Effector memory CD8-positive, alpha-beta T cell (primary cell): Measurements from ENCODE around the gene ACTN4.

Experiments
- ATAC-seq: fragments of 150-1000 bp; cut with Tn5 transposase; replicated peaks from 2 replicates; pipeline ENCODE4 v1.10.0; 2021; ENCODE audit warnings: mild to moderate bottlenecking, moderate library complexity
- DNase-seq, 3 experiments: peaks; one replicate each; pipeline ENCODE4 v3.0.0; 2021
- H3K27ac Mint-ChIP-seq, 2 donors: one replicate each; pipeline ENCODE4 v1.8.0; 2022; ENCODE audit warnings: mild to moderate bottlenecking in 2 of 2, mixed read lengths in 2 of 2, moderate library complexity in 2 of 2
- H3K27me3 Mint-ChIP-seq, 2 donors: one replicate each; pipeline ENCODE4 v1.8.0; 2022; ENCODE audit warnings: mixed read lengths in 2 of 2
- H3K36me3 Mint-ChIP-seq: one replicate; pipeline ENCODE4 v1.8.0; 2022; ENCODE audit warnings: mild to moderate bottlenecking, moderate library complexity, mixed read lengths; ENCODE audit not compliant: insufficient read depth
- H3K4me1 Mint-ChIP-seq, 2 donors: one replicate each; pipeline ENCODE4 v1.8.0; 2022; ENCODE audit warnings: low read depth in 2 of 2, mixed read lengths in 2 of 2
- H3K4me3 Mint-ChIP-seq, 2 donors: one replicate each; pipeline ENCODE4 v1.8.0; 2022; ENCODE audit warnings: mild to moderate bottlenecking in 2 of 2, mixed read lengths in 2 of 2, moderate library complexity in 2 of 2
- H3K9me3 Mint-ChIP-seq, 2 donors: one replicate each; pipeline ENCODE4 v1.8.0; 2022; ENCODE audit warnings: mixed read lengths in 2 of 2

ACTN4 gene

DNA sequence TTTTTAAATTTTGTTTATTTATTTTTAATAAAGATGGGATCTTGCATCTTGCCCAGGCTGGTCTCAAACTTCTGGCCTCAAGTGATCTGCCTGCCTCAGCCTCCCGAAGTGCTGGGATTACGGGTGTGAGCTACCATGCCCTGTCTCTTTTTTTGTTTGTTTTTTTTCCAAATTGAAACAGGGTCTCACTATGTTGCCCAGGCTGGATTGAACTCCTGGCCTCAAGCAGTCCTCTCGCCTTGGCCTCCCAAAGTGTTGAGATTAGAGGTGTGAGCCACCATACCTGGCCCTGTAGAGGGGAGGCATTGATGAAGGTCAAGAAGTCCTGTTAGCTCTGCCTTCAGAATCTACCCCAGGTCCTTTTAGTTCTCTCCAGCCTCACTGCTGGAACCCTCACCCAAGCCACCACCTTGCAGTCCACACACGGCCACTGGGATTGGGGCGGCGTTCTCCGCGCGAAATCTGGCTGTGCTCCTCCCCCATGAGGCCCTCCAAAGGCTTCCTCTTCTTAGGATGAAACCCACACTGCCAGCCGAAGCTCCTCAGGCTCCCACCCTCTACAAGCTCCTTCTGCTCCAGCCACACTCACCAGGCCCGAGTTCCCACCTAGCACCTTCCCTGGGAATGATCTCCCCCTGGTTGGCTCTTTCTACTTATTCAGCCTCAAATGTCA is 34.9 kb downstream of the ACTN4 start:
- ATAC-seq (no peak), DNase-seq (no peak)
- Mint-ChIP-seq H3K27ac (peak overlapping the region; percentile 93 to 98), H3K27me3 (no peaks in the 10 kb centered on the region), H3K9me3 (no peaks in the 10 kb centered on the region), H3K36me3 (peaks cover 66% of the 10 kb centered on the region), H3K4me3 (peak overlapping the region; percentile 65 to 83), H3K4me1 (peaks cover 85 to 88% of the 10 kb centered on the region in 2 donors)

DNA sequence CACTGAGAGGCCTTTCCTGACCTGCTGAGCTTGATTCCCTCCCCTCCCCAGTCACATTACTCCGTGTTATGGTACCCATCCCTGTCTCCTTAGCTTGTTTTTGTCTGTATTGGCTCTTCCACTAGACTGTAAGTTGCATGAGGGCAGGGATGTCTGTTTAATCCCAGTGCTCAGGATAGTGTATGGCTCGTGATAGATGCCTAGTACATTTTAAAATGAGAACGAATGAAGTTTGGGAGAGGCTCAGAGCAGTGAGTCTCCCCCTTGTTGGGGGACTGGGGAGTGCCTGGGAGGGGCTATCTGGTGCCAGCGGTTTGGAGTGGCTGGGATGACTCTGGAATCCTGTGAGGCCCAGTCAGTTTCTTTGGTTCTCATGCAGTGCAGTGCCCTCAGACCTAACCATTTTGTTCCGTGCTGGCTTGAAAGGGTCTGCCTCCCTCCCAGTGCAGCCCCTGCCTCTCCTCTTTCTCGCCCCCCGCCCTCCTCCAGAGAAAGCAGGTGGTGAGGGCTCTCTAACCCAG is 35.5 kb downstream of the ACTN4 start:
- peak overlapping the region; percentile 65 to 83 for H3K4me3 Mint-ChIP-seq
- H3K4me1 Mint-ChIP-seq: peaks cover 84 to 85% of the 10 kb centered on the region in 2 donors
- ATAC-seq: no peak

DNA sequence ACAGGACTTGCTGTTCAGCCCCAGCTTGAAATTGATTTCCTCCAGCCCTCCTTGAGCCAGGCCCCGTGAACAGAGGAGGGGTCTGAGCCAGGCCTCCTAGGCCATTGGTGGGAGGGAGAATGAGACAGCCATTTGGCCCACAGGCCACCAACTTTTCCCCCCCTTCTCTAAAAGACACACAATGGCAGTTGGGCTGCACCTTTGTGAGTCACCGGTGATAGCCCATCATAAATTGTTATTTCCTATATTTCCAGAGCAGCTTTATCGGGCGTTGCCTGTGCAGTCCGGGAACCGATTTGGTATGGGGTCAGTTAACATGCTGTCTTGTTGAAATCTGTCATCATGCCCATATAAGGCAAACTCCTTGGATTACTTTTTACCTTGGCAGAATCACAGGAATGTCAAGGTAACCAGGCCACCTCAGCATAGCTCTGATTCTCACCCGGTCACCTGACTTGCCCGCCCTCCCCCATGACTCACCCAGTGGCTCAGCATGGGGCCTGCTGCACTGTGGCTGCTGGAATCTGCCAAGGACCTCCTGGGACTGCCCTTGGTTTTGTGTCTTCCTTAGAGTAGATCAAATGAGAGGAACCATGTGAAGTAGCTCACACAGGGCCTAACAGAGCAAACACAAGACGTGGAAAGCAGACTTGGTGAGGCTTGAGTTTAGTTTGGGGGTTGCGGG is 36.1 kb downstream of the ACTN4 start:
- peaks cover 79% of the 10 kb centered on the region in 2 donors for H3K4me1 Mint-ChIP-seq
- peak overlapping the region; percentile 93 to 98 for H3K27ac Mint-ChIP-seq
- H3K9me3 Mint-ChIP-seq: no peaks in the 10 kb centered on the region
- H3K36me3 Mint-ChIP-seq: peaks cover 58% of the 10 kb centered on the region
- ATAC-seq (peak; percentile 52), DNase-seq (peak; percentile 39 to 61 (median 58))
- no peaks in the 10 kb centered on the region for H3K27me3 Mint-ChIP-seq
- H3K4me3 Mint-ChIP-seq: peak overlapping the region; percentile 65 to 83

More for the DNA sequence above, 35.5 kb downstream of the ACTN4 start:
- no peaks in the 10 kb centered on the region for H3K27me3 Mint-ChIP-seq
- H3K36me3 Mint-ChIP-seq: peaks cover 60% of the 10 kb centered on the region
- no peaks in the 10 kb centered on the region for H3K9me3 Mint-ChIP-seq
- H3K27ac Mint-ChIP-seq: peak overlapping the region; percentile 93 to 98
- DNase-seq: no peak

DNA sequence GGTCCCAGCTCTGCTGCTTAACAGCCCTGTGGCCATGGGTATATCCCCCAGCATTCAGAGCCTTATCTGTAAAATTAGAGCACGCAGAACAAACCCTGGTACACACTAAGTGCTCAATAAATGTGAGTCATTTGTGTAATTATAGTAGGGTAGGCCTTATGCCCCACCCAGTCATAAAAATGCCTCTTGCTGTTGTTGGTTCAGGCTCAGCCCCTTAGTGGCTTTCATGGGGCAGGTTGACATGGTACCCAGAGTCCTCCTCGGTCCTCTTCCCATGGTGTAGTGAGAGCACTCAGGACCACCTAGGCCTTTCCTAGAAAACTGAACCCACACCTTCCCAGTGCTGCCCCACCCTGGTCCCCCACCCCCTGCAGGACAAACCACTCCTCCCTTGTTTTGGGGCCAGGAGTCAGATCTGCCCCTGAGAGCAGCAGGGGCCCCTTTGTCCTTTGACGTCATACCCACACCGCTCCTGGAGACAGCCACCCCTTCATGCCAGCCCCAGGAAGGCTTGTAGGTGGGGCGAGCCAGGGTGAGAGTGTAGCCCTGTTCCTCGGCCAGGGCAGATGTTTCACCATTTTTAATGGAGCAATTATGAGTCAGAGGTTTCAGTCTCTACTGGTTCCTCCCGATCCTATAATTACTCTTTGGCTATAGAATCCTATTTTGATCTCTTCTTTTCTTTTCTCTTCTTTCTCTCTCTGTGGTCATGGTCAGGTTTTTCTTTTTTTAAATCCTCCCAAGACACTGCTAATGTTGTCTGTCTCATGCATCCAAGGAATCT is 36.8 kb downstream of the ACTN4 start:
- ATAC-seq (peak; percentile 35), DNase-seq (peak; percentile 42 to 48 (median 43))
- Mint-ChIP-seq H3K9me3 (no peaks in the 10 kb centered on the region), H3K4me1 (peaks cover 74 to 75% of the 10 kb centered on the region in 2 donors), H3K4me3 (peak overlapping the region; percentile 65 to 83), H3K36me3 (peaks cover 54% of the 10 kb centered on the region), H3K27ac (peak overlapping the region; percentile 93 to 98), H3K27me3 (no peaks in the 10 kb centered on the region)

DNA sequence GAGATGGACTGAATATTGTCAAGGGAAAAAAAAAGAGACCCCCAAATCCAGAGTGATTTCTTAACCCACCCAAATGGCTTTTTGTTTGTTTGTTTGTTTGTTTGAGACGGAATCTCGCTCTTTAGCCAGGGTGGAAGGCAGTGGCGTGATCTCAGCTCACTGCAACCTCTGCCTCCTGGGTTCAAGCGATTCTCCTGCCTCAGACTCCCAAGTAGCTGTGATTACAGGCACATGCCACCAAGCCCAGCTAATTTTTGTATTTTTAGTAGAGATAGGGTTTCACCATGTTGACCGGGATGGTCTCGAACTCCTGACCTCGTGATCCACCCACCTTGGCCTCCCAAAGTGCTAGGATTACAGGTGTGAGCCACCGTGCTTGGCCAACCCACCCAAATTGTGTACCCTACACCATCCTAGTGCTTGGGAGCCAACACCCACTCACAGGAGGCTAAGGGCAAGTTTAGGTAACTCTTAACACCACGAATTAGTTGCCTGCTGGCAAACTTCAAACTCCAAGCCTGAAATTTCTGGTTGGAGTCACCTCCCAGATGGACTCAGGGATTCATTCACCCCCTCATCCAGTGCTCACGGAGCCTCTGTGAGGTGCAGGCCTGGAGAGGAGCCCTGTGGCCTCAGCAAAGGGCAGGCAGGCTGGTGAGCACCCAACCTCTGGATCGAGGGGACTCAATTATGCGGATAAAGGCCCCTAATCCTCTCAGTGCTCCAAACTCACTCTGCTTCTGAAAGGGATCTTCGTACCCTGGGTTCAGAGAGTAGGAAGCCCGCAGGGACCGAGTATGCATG is 37.6 kb downstream of the ACTN4 start:
- DNase-seq (no peak), ATAC-seq (no peak)
- peaks cover 51% of the 10 kb centered on the region for H3K36me3 Mint-ChIP-seq
- H3K4me3 Mint-ChIP-seq: peak overlapping the region; percentile 65 to 83
- no peaks in the 10 kb centered on the region for H3K9me3 Mint-ChIP-seq
- no peaks in the 10 kb centered on the region for H3K27me3 Mint-ChIP-seq
- H3K27ac Mint-ChIP-seq: peak overlapping the region; percentile 93 to 98
- H3K4me1 Mint-ChIP-seq: peaks cover 70 to 73% of the 10 kb centered on the region in 2 donors

DNA sequence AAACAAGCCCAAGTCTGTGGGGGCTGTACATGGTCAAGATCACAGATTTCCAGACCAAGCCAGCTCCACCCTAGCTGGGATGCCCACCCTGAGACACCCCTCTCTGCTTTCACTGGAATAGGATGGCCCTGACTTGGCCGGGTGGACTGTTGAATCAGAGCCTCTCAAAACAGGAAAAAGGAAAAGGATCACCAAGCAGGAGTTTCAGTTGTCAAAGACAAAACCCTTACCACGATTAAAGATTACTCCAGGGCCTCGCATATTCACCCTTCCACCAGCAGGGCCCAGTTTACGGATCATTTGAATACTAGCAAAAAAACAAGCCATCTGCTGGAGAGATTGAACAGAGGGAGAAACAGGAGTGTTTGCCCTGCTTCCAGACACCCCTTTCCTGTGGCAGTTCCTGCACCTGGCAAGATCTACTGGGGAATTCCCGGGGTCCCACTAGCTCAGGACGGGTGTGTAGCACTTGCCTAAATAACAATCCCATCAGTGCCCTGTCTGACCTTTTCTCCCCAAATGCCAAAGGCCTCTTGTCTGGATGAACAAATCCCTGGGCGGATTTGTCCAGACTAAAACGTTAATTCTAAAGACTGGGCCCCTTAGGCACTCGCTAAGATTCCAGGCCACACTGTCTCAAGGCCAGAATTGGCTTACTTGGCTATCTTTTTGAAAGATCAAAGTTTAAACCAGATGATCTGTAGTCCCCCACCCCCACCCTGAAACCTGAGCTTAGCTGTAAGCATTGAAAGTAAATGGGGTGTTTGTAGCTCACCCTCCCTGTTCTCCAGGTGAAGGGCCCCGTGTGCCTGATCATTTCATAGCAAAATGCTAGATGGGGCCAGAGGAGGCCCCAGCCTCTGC is 38.4 kb downstream of the ACTN4 start:
- peak overlapping the region; percentile 65 to 78 for H3K4me3 Mint-ChIP-seq
- peak overlapping the region; percentile 93 to 98 for H3K27ac Mint-ChIP-seq
- H3K36me3 Mint-ChIP-seq: peaks cover 43% of the 10 kb centered on the region
- ATAC-seq: no peak
- peaks cover 61 to 75% of the 10 kb centered on the region in 2 donors for H3K4me1 Mint-ChIP-seq
- H3K27me3 Mint-ChIP-seq: no peaks in the 10 kb centered on the region
- DNase-seq: no peak
- H3K9me3 Mint-ChIP-seq: no peaks in the 10 kb centered on the region

DNA sequence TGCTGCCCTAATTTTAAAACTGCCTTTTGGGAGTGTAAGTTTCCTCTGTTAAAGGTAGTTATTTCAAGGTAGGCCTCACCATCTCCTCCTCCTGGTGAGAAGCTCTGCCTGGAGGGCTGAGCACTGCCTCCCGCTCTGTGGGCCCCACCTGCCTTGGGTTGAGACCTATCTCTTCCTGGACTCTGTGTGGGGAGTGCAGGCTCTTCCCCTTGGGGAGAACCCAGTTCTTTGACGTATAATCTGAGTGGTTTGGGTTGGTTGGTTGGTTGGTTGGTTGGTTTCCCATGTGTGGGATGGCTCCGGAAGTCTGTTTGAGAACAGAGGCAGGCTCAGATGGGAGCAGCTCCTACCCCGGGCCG is 39.1 kb downstream of the ACTN4 start:
- Mint-ChIP-seq H3K27me3 (no peaks in the 10 kb centered on the region), H3K4me1 (peaks cover 57 to 72% of the 10 kb centered on the region in 2 donors), H3K27ac (peak overlapping the region; percentile 93 to 98), H3K9me3 (no peaks in the 10 kb centered on the region), H3K4me3 (peak overlapping the region; percentile 65 to 78), H3K36me3 (peaks cover 44% of the 10 kb centered on the region)
- ATAC-seq: peak; percentile 74
- peak in 2 of 3 experiments; percentile 48 to 51 for DNase-seq

DNA sequence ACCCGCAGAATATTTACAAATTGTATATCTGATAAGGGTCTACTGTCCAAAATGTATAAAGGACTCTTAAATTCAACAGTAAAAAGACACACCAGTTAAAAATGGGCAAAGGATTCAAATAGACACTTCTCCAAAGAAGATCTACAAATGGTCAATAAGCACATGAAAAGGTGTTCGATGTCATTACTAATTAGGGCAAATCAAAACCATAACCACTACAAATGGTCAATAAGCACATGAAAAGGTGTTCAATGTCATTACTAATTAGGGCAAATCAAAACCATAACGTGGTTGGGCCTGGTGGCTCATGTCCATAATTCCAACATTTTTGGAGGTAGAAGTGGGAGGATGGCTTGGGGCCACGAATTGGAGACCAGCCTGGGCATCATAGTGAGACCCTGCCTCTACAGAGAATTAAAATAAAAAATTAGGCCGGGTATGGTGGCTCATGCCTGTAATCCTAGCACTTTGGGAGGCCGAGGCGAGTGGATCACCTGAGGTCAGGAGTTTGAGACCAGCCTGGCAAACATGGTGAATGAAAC is 40.5 kb downstream of the ACTN4 start:
- ATAC-seq: no peak
- Mint-ChIP-seq H3K27me3 (no peaks in the 10 kb centered on the region), H3K4me3 (peak overlapping the region in 1 of 2 donors; percentile 78), H3K36me3 (peaks cover 38% of the 10 kb centered on the region), H3K27ac (peak overlapping the region; percentile 93 to 98), H3K4me1 (peaks cover 57 to 73% of the 10 kb centered on the region in 2 donors), H3K9me3 (no peaks in the 10 kb centered on the region)
- no peak for DNase-seq

DNA sequence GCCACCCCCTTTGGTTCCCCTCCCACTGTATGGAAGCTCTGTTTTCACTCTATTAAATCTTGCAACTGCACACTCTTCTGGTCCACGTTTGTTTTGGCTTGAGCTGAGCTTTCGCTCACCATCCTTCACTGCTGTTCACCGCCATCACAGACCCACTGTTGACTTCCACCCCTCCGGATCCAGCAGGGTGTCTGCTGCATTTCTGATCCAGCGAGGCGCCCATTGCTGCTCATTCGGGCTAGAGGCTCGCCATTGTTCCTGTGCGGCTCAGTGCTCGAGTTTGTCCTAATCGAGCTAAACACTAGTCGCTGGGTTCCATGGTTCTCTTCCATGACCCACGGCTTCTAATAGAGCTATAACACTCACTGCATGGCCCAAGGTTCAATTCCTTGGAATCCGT is 42.7 kb downstream of the ACTN4 start:
- ATAC-seq: no peak
- peaks cover 29% of the 10 kb centered on the region for H3K36me3 Mint-ChIP-seq
- H3K4me1 Mint-ChIP-seq: peaks cover 56 to 75% of the 10 kb centered on the region in 2 donors
- no peak for DNase-seq
- H3K27ac Mint-ChIP-seq: peak overlapping the region; percentile 76 to 93
- H3K9me3 Mint-ChIP-seq: no peaks in the 10 kb centered on the region
- peak overlapping the region in 1 of 2 donors; percentile 17 for H3K4me3 Mint-ChIP-seq
- H3K27me3 Mint-ChIP-seq: no peaks in the 10 kb centered on the region

DNA sequence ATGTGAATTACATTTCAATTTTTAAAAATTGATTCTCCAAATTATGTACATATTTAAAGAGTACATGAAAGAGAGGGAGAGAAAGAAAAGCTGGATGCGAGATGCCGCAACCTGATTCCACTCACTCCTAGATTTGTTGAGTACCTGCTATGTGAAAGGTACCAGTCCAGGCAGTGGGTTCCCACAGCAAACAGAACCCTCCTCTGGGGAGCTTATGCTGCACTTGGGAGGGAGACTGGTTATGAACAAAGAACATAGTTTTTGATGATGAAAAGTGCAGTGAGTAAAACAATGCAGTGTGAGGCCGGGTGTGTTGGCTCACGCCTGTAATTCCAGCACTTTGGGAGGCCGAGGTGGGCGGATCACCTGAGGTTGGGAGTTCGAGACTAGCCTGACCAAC is 43.4 kb downstream of the ACTN4 start:
- H3K4me3 Mint-ChIP-seq: peak overlapping the region in 1 of 2 donors; percentile 40
- no peaks in the 10 kb centered on the region for H3K27me3 Mint-ChIP-seq
- no peak for ATAC-seq
- H3K4me1 Mint-ChIP-seq: peaks cover 60 to 75% of the 10 kb centered on the region in 2 donors
- no peak for DNase-seq
- H3K9me3 Mint-ChIP-seq: no peaks in the 10 kb centered on the region
- H3K27ac Mint-ChIP-seq: peak overlapping the region; percentile 90 to 93
- peaks cover 31% of the 10 kb centered on the region for H3K36me3 Mint-ChIP-seq

DNA sequence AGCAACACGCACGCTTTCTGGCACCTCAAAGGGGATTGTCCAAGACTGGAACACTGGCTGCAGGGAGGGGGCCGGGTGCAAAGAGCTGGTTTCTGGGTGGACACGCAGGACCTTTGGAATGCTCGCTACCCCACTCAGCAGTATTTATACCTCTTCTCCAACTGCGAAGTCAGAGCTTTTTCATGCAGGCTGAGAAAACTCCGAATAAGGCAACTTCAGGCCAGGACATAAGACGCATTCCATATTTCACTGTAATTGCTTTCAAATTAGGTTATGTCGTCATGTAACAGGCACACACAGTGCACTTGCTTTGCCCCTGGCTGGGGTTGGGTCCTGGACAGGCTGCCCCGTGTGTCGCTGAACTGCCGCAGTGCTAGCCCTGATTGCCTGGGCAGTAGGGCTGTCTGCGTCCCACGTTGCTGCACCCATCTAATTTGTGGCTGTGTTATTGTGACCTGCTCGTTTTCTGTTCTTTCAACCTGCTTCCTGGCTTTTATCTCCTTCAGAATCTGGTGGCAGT is 44.5 kb downstream of the ACTN4 start:
- Mint-ChIP-seq H3K27me3 (no peaks in the 10 kb centered on the region), H3K9me3 (no peaks in the 10 kb centered on the region), H3K27ac (peak overlapping the region; percentile 90 to 93), H3K4me3 (peak overlapping the region; percentile 78), H3K4me1 (peaks cover 61 to 75% of the 10 kb centered on the region in 2 donors), H3K36me3 (peaks cover 27% of the 10 kb centered on the region)
- ATAC-seq (no peak), DNase-seq (no peak)
